HFF-Myc (cell line): ENCODE results near the gene TUBA8.
"Not testable (repeated sequence)": the region's sequence is repeated elsewhere in the genome, so short reads cannot be mapped to it uniquely, and the experiment has no call there.

Experiments
- DNase-seq: peaks from one replicate; pipeline ENCODE4 v3.0.0-alpha.2; 2011; ENCODE audit warnings: low read depth; ENCODE audit errors: extremely low read depth
- H3K4me3 ChIP-seq: replicated peaks from 2 replicates; pipeline ENCODE4 v1.5.1; 2011; ENCODE audit warnings: low read depth, mild to moderate bottlenecking, control low read depth, low read length
- TF ChIP-seq, protein P1 (sequence below): IDR thresholded peaks from 2 replicates; pipeline ENCODE4 v1.5.1; 2012; ENCODE audit warnings: mild to moderate bottlenecking, low read depth, low read length, control low read depth; ENCODE audit errors: missing control alignments

The TUBA8 gene

GRCh38 chr22:18071968-18072310, 38.7 kb upstream of the TUBA8 start:
- H3K4me3 ChIP-seq: no peak overlapping the region
- TF ChIP-seq, protein P1, sequence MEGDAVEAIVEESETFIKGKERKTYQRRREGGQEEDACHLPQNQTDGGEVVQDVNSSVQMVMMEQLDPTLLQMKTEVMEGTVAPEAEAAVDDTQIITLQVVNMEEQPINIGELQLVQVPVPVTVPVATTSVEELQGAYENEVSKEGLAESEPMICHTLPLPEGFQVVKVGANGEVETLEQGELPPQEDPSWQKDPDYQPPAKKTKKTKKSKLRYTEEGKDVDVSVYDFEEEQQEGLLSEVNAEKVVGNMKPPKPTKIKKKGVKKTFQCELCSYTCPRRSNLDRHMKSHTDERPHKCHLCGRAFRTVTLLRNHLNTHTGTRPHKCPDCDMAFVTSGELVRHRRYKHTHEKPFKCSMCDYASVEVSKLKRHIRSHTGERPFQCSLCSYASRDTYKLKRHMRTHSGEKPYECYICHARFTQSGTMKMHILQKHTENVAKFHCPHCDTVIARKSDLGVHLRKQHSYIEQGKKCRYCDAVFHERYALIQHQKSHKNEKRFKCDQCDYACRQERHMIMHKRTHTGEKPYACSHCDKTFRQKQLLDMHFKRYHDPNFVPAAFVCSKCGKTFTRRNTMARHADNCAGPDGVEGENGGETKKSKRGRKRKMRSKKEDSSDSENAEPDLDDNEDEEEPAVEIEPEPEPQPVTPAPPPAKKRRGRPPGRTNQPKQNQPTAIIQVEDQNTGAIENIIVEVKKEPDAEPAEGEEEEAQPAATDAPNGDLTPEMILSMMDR: no peak
- DNase-seq: no peak

GRCh38 chr22:18073467-18073866, 37.1 kb upstream of the TUBA8 start:
- no peak for DNase-seq
- no peak overlapping the region for H3K4me3 ChIP-seq
- TF ChIP-seq, protein P1: no peak

DNA sequence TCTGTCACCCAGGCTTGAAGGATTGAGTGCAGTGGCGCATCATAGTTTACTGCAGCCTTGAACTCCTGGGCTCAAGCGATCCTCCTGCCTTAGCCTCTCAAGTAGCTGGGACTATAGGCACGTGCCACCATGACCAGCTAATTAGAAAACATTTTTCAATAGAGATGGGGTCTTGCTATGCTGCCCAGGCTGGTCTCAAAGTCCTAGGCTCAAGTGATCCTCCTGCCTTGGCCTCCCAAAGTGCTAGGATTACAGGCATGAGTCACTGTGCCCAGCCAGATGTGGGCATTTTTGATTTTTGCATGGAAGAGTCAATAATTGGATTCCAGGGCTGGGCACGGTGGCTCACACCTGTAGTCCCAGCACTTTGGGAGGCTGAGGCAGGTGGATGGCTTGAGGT, 36.7 kb upstream of the TUBA8 start:
- not testable (repeated sequence) for DNase-seq, H3K4me3 ChIP-seq

DNA sequence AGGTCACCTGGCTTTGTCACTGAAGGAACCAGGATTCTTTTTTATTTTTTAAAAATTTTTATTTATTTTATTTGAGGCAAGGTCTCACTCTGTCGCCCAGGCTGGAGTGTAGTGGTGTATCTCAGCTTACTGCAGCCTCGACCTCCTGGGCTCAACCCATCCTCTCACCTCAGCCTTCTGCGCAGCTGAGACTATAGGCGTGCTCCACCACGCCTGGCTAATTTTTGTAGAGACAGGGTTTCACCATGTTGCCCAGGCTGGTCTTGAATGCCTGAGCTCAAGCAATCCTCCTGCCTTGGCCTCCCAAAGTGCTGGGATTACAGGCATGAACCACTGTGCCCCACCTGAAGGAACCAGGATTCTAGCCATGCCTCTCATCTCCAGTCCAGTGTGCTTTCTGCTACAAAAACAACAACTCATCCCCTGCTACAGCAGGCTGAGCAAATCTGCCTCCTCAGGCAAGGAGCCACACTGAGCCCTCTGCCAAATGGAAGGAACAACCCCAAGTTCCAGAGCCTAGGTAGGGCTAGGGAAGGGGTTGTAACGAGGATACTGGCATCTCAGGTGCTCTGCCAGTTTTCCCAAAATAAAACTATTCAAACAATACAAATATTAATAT, 35.4 kb upstream of the TUBA8 start:
- TF ChIP-seq, protein P1: no peak
- DNase-seq: no peak
- no peak overlapping the region for H3K4me3 ChIP-seq

DNA sequence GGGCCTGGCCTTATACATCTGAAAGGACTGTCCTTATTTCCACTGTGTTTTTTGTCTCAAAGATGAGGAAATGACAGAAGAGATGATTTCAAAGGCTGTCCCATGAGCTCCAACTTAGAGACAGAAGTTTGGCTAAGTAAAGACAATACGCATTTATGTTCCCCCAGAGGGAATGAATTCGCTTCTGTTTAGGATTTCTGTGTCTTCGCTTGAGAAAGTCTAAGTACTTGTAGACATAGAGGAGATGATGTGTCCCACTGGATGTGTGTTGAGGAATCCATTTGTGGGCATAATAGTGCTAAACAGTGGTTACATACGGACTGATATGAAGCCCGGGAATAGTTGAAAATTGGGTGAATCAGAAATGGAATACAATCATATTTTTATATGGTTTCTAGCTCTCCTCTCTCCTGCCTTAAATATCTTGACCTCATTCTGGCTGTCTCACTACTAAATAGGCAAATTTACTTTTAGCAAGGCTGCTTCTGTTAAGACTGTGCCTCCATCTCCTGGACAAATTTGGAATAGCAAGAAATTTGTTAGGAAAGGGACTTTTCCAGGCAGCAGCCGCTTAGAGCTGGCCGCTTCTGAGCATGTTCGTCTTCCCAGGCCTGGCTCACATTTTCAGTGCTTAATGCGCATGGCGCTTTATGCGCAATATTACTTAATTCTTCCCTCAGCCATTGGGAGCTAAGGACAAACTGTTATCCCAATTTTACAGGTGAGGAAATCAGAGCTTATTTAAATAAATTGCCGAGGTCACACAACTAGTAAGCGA, 34.7 kb upstream of the TUBA8 start:
- peak; percentile 83 for DNase-seq
- no peak overlapping the region for H3K4me3 ChIP-seq
- TF ChIP-seq, protein P1: peak; percentile 72

- DNase-seq: no peak
- peak overlapping the region; percentile 77 for H3K4me3 ChIP-seq
- TF ChIP-seq, protein P1: no peak
These were observed 33.4 kb upstream of the TUBA8 start for GRCh38 chr22:18077087-18077638.

- peak within 1 kb of the TSS; percentile 77 for H3K4me3 ChIP-seq
- TF ChIP-seq, protein P1: no peak
- peak; percentile 76 for DNase-seq
These were observed 32.8 kb upstream of the TUBA8 start, which contains the start of gene PEX26 for GRCh38 chr22:18077639-18078328. PEX26 (plus strand) TSS chr22:18077990; CDS start chr22:18078377, 387 bp downstream.
